IMR-90 (cell line): ENCODE data around the gene ATP10B.

Experiments
- CEBPB ChIP-seq: IDR thresholded peaks from 2 replicates; pipeline ENCODE4 v1.6.1; 2012; ENCODE audit warnings: low read depth, low read length, improper control_type of control experiment
- CTCF ChIP-seq: conservative IDR thresholded peaks from 2 replicates; pipeline ENCODE4 v1.5.1; 2012; ENCODE audit warnings: mild to moderate bottlenecking, low read depth, low read length, improper control_type of control experiment
- RAD21 ChIP-seq: IDR thresholded peaks from 2 replicates; pipeline ENCODE4 v1.6.1; 2012; ENCODE audit warnings: low read length, improper control_type of control experiment
- RFX5 ChIP-seq: IDR thresholded peaks from 2 replicates; pipeline ENCODE4 v1.8.0; 2012; ENCODE audit warnings: low read depth, mild to moderate bottlenecking, low read length, moderate library complexity

- no peak for TF ChIP-seq CTCF
- no peak for TF ChIP-seq CEBPB
- no peak for TF ChIP-seq RFX5
- TF ChIP-seq RAD21, result no peak
Measured at GRCh38 chr5:160869989-160870521, 18.0 kb upstream of the ATP10B start.
